Frontal cortex (tissue), 4 donors: ENCODE results near the gene CTNNAL1. TPM values are rescaled to one million over a fixed set of nuclear protein-coding genes. Genes with fewer than 3 reads are reported as not detected.
"Not testable (repeated sequence)": the region's sequence is repeated elsewhere in the genome, so short reads cannot be mapped to it uniquely, and the experiment has no call there.

ENCODE experiments used
- DNase-seq, 2 donors: peaks; one replicate each; pipeline ENCODE4 v3.0.0; 2012; ENCODE audit warnings: low spot score in 2 of 2
- FAIRE-seq: peaks from 2 replicates; lab custom pipeline; 2012; peaks lifted over from hg19 to GRCh38; lab: Jason Lieb, UNC
- total RNA-seq: library from RNA; depleted of rRNA; stranded (reverse); fragments of >200 nt; gene quantifications from one replicate; pipeline ENCODE4 v1.2.3, GENCODE V29; 2014
- donor health status: control.
- donor health status: control.
- donor health status: control.

The CTNNAL1 gene
- total RNA-seq, 1 donor from 2014 or later = 7.3 TPM

GRCh38 chr9:108939975-108940374 is 73.3 kb downstream of the CTNNAL1 start:
- DNase-seq (no peak), FAIRE-seq (no peak)

GRCh38 chr9:108937561-108938305 is 75.6 kb downstream of the CTNNAL1 start:
- FAIRE-seq (no peak), DNase-seq (no peak)

GRCh38 chr9:108934323-108934893 is 78.9 kb downstream of the CTNNAL1 start, which contains the start of gene ABITRAM:
TSS of gene ABITRAM (plus strand) at chr9:108934400. CDS start at chr9:108934487, 87 bp downstream.
- FAIRE-seq = no peak
- DNase-seq = peak; percentile 83 to 84

- DNase-seq (peak; percentile 82 to 88), FAIRE-seq (no peak)
These were observed 79.5 kb downstream of the CTNNAL1 start, which contains the start of gene ELP1 for GRCh38 chr9:108933718-108934322. TSS of gene ELP1 (minus strand) at chr9:108934124. CDS start at chr9:108931146, 2,978 bp downstream.

- DNase-seq (peak; percentile 5 to 19), FAIRE-seq (no peak)
These were observed 80.0 kb downstream of the CTNNAL1 start for GRCh38 chr9:108933231-108933717.

- DNase-seq (no peak), FAIRE-seq (no peak)
These were observed 84.9 kb downstream of the CTNNAL1 start for GRCh38 chr9:108928386-108928785.

- no peak for FAIRE-seq
- DNase-seq = no peak
These were observed 88.8 kb downstream of the CTNNAL1 start for GRCh38 chr9:108924466-108924865.

GRCh38 chr9:108921200-108921599 is 92.1 kb downstream of the CTNNAL1 start:
- FAIRE-seq = no peak

GRCh38 chr9:108920401-108920800 is 92.9 kb downstream of the CTNNAL1 start:
- not testable (repeated sequence) for FAIRE-seq, DNase-seq

More at GRCh38 chr9:108921200-108921599, 92.1 kb downstream of the CTNNAL1 start:
- DNase-seq = no peak

- no peak for DNase-seq
- no peak for FAIRE-seq
These were observed 93.8 kb downstream of the CTNNAL1 start for GRCh38 chr9:108919517-108919916.

- no peak for FAIRE-seq
- DNase-seq = no peak
These were observed 99.9 kb downstream of the CTNNAL1 start for GRCh38 chr9:108913391-108913790.

- FAIRE-seq (no peak), DNase-seq (no peak)
These were observed 101.5 kb downstream of the CTNNAL1 start for GRCh38 chr9:108911820-108912219.

GRCh38 chr9:108910914-108911313 is 102.4 kb downstream of the CTNNAL1 start:
- FAIRE-seq = no peak
- no peak for DNase-seq

GRCh38 chr9:108910402-108910801 is 102.9 kb downstream of the CTNNAL1 start:
- FAIRE-seq = no peak
- no peak for DNase-seq

- FAIRE-seq = no peak
- DNase-seq = no peak
These were observed 107.8 kb downstream of the CTNNAL1 start for GRCh38 chr9:108905494-108905893.

- no peak for DNase-seq
- FAIRE-seq = no peak
These were observed 109.1 kb downstream of the CTNNAL1 start for GRCh38 chr9:108904161-108904560.

GRCh38 chr9:108903420-108904103 is 109.7 kb downstream of the CTNNAL1 start:
- no peak for FAIRE-seq

GRCh38 chr9:108900176-108900575 is 113.1 kb downstream of the CTNNAL1 start:
- DNase-seq = no peak
- no peak for FAIRE-seq

More at GRCh38 chr9:108903420-108904103, 109.7 kb downstream of the CTNNAL1 start:
- no peak for DNase-seq

GRCh38 chr9:108899023-108899695 is 114.1 kb downstream of the CTNNAL1 start:
- not testable (repeated sequence) for FAIRE-seq, DNase-seq
